Esophagus squamous epithelium (tissue), 4 donors: ENCODE measurements around the gene GBP1.

ENCODE experiments used
- POLR2A ChIP-seq, 4 donors: fragments of 450-650 bp; IDR thresholded peaks; one replicate each; pipeline ENCODE4 v1.6.1; 2017; ENCODE audit warnings: antibody characterized with exemption in 4 of 4, mild to moderate bottlenecking in 4 of 4, moderate library complexity in 3 of 4
- TF ChIP-seq, protein P1 (sequence below), 6 experiments: fragments of 450-650 bp in 4 of 6; fragments of 200-600 bp in 2 of 6; sonication (generic) in 2 of 6; IDR thresholded peaks; one replicate each; pipeline ENCODE4 v1.5.1; 2016 to 2019; ENCODE audit warnings: antibody characterized with exemption in 6 of 6, mild to moderate bottlenecking in 4 of 6, moderate library complexity in 4 of 6

- TF ChIP-seq POLR2A (IDR thresholded peaks at IDR 0.05): no peak
- TF ChIP-seq, protein P1, sequence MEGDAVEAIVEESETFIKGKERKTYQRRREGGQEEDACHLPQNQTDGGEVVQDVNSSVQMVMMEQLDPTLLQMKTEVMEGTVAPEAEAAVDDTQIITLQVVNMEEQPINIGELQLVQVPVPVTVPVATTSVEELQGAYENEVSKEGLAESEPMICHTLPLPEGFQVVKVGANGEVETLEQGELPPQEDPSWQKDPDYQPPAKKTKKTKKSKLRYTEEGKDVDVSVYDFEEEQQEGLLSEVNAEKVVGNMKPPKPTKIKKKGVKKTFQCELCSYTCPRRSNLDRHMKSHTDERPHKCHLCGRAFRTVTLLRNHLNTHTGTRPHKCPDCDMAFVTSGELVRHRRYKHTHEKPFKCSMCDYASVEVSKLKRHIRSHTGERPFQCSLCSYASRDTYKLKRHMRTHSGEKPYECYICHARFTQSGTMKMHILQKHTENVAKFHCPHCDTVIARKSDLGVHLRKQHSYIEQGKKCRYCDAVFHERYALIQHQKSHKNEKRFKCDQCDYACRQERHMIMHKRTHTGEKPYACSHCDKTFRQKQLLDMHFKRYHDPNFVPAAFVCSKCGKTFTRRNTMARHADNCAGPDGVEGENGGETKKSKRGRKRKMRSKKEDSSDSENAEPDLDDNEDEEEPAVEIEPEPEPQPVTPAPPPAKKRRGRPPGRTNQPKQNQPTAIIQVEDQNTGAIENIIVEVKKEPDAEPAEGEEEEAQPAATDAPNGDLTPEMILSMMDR (IDR thresholded peaks at IDR 0.05): no peak
Measured at GRCh38 chr1:89102021-89102420, 37.0 kb upstream of the GBP1 start.
